Daoy (cell line): ENCODE data around the gene SYCP1. TPM values are rescaled to one million over a fixed set of nuclear protein-coding genes. Genes with fewer than 3 reads are reported as not detected.
A peak's percentile ranks its signal among the peaks of the same experiment; 100 is the strongest.
"Not testable (repeated sequence)": the region's sequence is repeated elsewhere in the genome, so short reads cannot be mapped to it uniquely, and the experiment has no call there.

Source experiments
- DNase-seq: peaks from one replicate; pipeline ENCODE4 v3.0.0-alpha.2; 2015; ENCODE audit warnings: low read depth
- total RNA-seq: library from RNA; depleted of rRNA; stranded (reverse); fragments of >200 nt; shearing (Covaris generic); gene quantifications from 2 replicates; pipeline ENCODE4 v1.2.3, GENCODE V29; 2014

The SYCP1 gene
- total RNA-seq, 1 experiment from 2014 or later, result not detected

GRCh38 chr1:114959423-114959822, 104.8 kb downstream of the SYCP1 start:
- no peak for DNase-seq

GRCh38 chr1:114976891-114977290, 122.2 kb downstream of the SYCP1 start:
- no peak for DNase-seq

- DNase-seq, result peak; percentile 68
Observed at GRCh38 chr1:114979278-114979891, 124.7 kb downstream of the SYCP1 start.

GRCh38 chr1:114982251-114982650, 127.6 kb downstream of the SYCP1 start:
- DNase-seq, result no peak

GRCh38 chr1:114986286-114986685, 131.6 kb downstream of the SYCP1 start:
- DNase-seq, result no peak

- DNase-seq, result no peak
Observed at GRCh38 chr1:114988095-114988494, 133.4 kb downstream of the SYCP1 start.

GRCh38 chr1:114997510-114998289, 143.0 kb downstream of the SYCP1 start:
- DNase-seq, result no peak

- no peak for DNase-seq
Observed at GRCh38 chr1:115006191-115006590, 151.5 kb downstream of the SYCP1 start.

- no peak for DNase-seq
Observed at GRCh38 chr1:115012006-115012405, 157.3 kb downstream of the SYCP1 start.

- no peak for DNase-seq
Observed at GRCh38 chr1:115012434-115012833, 157.8 kb downstream of the SYCP1 start.

- no peak for DNase-seq
Observed at GRCh38 chr1:115013792-115014191, 159.1 kb downstream of the SYCP1 start.

GRCh38 chr1:115019549-115019948, 164.9 kb downstream of the SYCP1 start:
- DNase-seq, result not testable (repeated sequence)

- no peak for DNase-seq
Observed at GRCh38 chr1:115021145-115021544, 166.5 kb downstream of the SYCP1 start.

- no peak for DNase-seq
Observed at GRCh38 chr1:115023593-115023992, 168.9 kb downstream of the SYCP1 start.

GRCh38 chr1:115029526-115029925, 174.9 kb downstream of the SYCP1 start, which contains the start of gene TSHB:
Gene TSHB, plus strand, starts transcription at chr1:115029826. Its CDS starts 3,537 bp downstream, at chr1:115033363.
- DNase-seq, result no peak

GRCh38 chr1:115031595-115031994, 176.9 kb downstream of the SYCP1 start:
- DNase-seq, result no peak

GRCh38 chr1:115035652-115036051, 181.0 kb downstream of the SYCP1 start:
- DNase-seq, result no peak

- no peak for DNase-seq
Observed at GRCh38 chr1:115036814-115037507, 182.3 kb downstream of the SYCP1 start.

GRCh38 chr1:115040501-115040900, 185.8 kb downstream of the SYCP1 start:
- no peak for DNase-seq

GRCh38 chr1:115041654-115042053, 187.0 kb downstream of the SYCP1 start:
- peak; percentile 13 for DNase-seq
